H1 (cell line): ENCODE data around the gene GARNL3. TPM values are rescaled to one million over a fixed set of nuclear protein-coding genes. Genes with fewer than 3 reads are reported as not detected.

ENCODE experiments used
- GTF2F1 ChIP-seq: IDR thresholded peaks from 2 replicates; pipeline ENCODE4 v1.6.1; 2012; ENCODE audit warnings: low read depth, low read length, improper control_type of control experiment, borderline replicate concordance
- HDAC6 ChIP-seq: IDR thresholded peaks from one replicate; pipeline ENCODE4 v1.7.1; 2012; ENCODE audit warnings: low read depth, mild to moderate bottlenecking, inconsistent platforms, low read length, moderate library complexity
- JUN ChIP-seq: IDR thresholded peaks from 2 replicates; pipeline ENCODE4 v1.6.1; 2011; ENCODE audit warnings: low read depth, mild to moderate bottlenecking, improper control_type of control experiment, low read length
- KDM5A ChIP-seq: fragments of 200-600 bp; IDR thresholded peaks from 2 replicates; pipeline ENCODE4 v1.7.1; 2012; ENCODE audit warnings: mild to moderate bottlenecking, low read length, inconsistent platforms, mixed read lengths
- MAX ChIP-seq: IDR thresholded peaks from 2 replicates; pipeline ENCODE4 v1.6.1; 2012; ENCODE audit warnings: inconsistent platforms
- TCF12 ChIP-seq: IDR thresholded peaks from 2 replicates; pipeline ENCODE4 v1.6.1; 2011; ENCODE audit warnings: low read depth, mild to moderate bottlenecking, low read length
- polyA plus RNA-seq, 7 experiments: library from polyadenylated mRNA; depleted of rRNA in 3 of 7; stranded (reverse) in 5 of 7; unstranded in 2 of 7; fragments of >200 nt in 5 of 7; fragments of 200-250 nt in 2 of 7; gene quantifications; 1 replicate in 5 of 7; 2 replicates in 1 of 7; 4 replicates in 1 of 7; pipeline versions ENCODE4 v1.2.1 to v1.2.3, GENCODE V29; 2011 to 2013; ENCODE audit warnings: missing spikeins in 2 of 7, mixed read lengths in 2 of 7
- total RNA-seq: library from RNA; stranded (reverse); fragmentation: NEBNext Ultra II Directional; extraction: Animal tissue kit (Norgen Biotek cat#: 25700); gene quantifications from 2 replicates; pipeline ENCODE4 v1.2.1, GENCODE V29; 2021

GARNL3 gene
- total and polyA plus RNA-seq, 2 of the 8 experiments (the other 6 are each of a cell fraction or from before 2014, with no cell fraction given): 6.5 to 18.3 TPM

GRCh38 chr9:127295005-127295404 is 30.4 kb downstream of the GARNL3 start (continued):
- TF ChIP-seq MAX (no peak), TCF12 (no peak), HDAC6 (no peak), GTF2F1 (no peak), JUN (no peak), KDM5A (no peak)
